B cell (primary cell): ENCODE data around the gene NR4A3.

Experiments
- CTCF ChIP-seq: fragments of 200-600 bp; IDR thresholded peaks from one replicate; pipeline ENCODE4 v1.8.0; 2022; ENCODE audit warnings: antibody characterized with exemption, mild to moderate bottlenecking
- EZH2 ChIP-seq: IDR thresholded peaks from 2 replicates; pipeline ENCODE4 v1.6.1; 2012; ENCODE audit warnings: borderline replicate concordance, low read depth, mild to moderate bottlenecking, moderate library complexity, low read length; ENCODE audit not compliant: insufficient read depth, poor library complexity, severe bottlenecking

GRCh38 chr9:99816392-99816791 is 5.3 kb upstream of the NR4A3 start:
- TF ChIP-seq EZH2 (no peak), CTCF (no peak)
